Fibroblast of skin of abdomen (primary cell): ENCODE measurements around the gene LHPP. TPM values are rescaled to one million over a fixed set of nuclear protein-coding genes. Genes with fewer than 3 reads are reported as not detected.
"Not testable (repeated sequence)": the region's sequence is repeated elsewhere in the genome, so short reads cannot be mapped to it uniquely, and the experiment has no call there.

Experiments used
- DNase-seq: peaks from one replicate; pipeline ENCODE4 v3.0.0-alpha.2; 2013
- polyA plus RNA-seq, 2 experiments: library from polyadenylated mRNA; unstranded; fragments of 120-200 nt; gene quantifications; one replicate each; pipeline ENCODE4 v1.2.1, GENCODE V29; 2013; ENCODE audit not compliant: insufficient read length in 2 of 2

Gene LHPP
- 19.4 TPM for polyA plus RNA-seq (2013, experiment 1 of 2; ENCODE audit: insufficient read length)
- polyA plus RNA-seq (2013, experiment 2 of 2; ENCODE audit: insufficient read length) = 21.1 TPM

DNA sequence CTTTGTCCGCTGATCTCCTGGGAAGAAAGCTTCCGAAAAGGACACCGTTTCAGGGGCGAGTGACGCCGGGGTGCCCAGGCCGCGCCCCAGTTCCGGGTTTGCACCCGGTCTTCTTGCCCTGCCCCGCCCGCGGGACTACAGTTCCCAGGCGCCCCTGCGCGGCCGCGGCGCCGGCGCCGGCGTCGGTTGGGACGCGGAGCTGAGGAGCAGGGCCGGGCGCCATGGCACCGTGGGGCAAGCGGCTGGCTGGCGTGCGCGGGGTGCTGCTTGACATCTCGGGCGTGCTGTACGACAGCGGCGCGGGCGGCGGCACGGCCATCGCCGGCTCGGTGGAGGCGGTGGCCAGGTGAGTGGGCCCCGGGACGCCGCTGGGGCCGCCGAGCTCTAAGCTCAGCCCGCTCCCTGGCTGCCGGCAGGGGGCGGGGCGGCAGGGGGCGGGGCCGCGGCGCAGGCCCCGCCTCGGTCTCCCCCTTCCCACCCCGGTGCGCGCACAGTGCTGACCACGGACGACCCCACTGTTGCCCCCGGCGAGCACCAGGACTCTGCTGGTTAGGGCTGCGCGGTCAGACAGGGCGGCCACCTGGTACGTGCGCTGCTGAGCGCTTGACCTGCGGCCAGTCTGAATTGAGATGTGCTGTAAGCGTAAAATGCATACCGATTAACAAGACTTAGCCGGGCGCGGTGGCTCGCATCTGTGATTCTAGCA, at the start of gene LHPP:
LHPP (plus strand) TSS at position 182 of the 706 bp plus-strand sequence; CDS start at position 222, 40 bp downstream.
- DNase-seq = peak; percentile 78

DNA sequence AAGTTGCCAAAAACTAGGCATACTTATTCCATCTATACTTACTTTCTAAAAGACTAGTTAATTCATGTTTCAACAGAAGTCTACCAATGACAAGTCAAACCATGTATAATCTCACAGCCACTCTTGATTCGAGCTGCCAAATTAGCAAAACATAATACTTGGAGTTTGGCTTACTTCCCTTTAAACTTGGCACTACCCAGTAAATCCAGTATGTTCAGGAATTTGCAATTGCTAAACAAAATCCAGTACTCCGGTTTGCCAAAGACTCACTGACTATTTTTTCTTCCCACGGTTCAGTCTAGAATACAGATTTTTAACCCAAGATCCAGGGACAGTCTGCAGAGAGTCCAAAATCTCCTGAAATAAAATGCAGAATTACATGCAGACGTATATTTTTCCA, 47.5 kb upstream of the LHPP start:
- DNase-seq = no peak

DNA sequence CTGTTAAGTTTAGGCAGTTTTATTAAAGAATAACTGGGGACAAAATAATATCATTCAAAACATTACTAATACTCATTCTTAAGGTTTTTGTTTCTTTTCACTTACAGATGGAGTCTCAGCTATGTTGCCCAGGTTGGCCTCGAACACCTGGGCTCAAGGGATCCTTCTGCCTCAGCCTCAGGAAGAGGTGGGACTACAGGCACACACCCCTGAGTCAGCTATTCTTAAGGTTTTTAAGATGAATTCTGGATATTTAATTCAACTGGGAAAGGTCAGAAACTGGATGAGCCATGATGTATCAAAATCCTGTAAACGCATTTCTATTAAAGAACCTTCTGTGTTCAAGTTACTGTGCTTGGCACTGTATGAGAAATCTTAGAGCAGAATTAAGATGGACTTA, 46.4 kb upstream of the LHPP start:
- DNase-seq = no peak

GRCh38 chr10:124416733-124417132, 44.9 kb upstream of the LHPP start:
- DNase-seq = peak; percentile 8

DNA sequence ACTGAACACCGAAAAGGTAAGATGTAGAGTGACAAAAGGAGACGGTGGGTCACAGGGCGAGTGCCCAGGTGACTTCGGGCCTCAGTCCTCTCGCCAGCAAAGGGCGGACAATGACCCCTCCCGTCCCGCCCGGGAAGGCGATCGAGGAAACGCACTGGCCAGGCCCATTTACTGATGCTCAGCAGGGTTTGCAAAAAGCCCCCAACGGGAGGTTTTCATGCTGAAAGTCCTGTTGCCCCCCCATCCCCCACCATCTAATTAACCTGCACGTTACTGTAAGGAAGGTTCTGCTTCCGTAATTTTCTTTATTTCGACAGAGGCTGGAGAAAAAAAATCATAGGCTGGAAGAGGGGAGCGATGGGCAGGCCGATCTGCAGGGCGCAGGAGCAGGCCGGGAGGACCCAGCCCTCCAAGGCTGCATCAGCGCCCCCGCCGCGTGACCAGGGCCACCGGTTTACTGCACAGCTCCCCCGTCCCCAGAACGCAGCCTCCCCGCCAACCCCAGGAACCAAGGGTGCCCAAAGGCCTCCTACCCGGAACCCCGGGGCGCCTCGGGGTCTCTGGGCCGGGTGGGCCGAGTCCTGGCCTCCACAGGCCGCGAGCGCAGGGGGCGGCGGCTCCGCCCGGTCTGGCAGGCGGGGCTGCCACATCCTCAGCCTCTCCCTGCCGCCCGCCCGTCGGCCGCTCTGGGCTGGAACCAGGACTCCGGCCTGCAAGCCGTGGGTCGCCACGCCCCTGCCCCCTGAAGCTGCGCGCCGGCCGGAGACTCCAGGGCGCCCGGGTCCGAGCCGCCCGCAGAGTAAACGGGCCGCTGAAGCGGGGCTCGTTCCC, 43.5 kb upstream of the LHPP start:
- DNase-seq = peak; percentile 51

DNA sequence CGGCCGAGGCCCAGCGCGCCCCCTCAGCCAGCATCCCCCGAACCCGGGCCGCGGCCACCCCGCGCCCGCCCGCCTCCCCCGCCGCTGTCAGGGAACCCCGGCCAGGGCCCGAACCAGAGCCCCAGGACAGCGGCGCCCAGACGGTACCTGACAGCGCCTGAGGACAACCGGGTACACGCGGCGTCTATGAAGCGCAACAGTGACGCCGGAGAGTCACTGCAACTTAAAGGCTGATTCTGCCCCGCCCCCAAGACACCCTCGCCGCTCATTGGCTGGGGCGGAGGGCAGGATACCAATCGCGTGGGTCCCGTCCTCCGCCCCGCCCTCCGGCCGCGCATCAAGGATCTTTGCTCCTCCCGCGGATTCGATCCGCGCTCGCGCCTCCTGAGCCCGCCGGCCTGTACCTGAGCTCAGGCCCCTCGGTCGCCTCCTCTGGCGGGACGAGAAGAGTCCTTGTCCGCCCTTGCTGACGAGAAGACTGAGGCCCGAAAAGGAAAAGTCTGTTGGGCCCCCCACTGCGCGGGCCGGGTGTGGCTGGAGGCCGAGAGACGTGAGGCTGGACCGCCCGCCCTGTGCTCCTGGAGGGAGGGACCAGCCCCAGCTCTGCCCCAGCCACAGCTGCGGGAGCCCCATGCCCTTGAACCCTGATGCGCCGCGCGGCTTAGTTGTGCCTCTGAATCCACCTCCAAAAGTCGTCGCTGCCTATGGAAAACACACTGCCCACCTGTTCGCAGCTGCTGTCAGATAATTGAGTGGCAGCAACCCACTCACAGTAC, 42.7 kb upstream of the LHPP start, which contains the start of gene OAT:
OAT (minus strand) TSS at position 198 of the 776 bp plus-strand sequence. CDS start 6,752 bp downstream, outside the sequence.
- DNase-seq = peak; percentile 95

DNA sequence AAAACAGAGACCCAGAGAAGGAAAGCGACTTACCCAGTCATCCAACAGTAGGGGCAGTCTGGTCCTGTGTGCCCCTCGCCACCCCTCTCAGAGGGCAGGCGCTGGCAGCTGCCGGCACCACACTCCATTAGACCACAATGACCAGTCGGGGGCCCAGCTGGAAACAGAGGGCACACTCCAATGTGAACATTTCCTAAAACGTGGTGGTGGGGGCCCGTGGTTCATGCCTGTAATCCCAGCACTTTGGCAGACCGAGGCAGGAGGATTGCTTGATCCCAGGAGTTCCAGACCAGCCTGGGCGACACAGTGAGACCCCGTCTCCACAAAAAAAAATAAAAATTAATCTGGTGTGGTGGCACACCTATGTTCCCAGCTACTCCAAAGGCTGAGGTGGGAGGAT, 42.0 kb upstream of the LHPP start:
- DNase-seq = no peak

- no peak for DNase-seq
Measured at GRCh38 chr10:124420254-124420653, 41.4 kb upstream of the LHPP start.

GRCh38 chr10:124422742-124423141, 38.9 kb upstream of the LHPP start:
- DNase-seq = no peak

DNA sequence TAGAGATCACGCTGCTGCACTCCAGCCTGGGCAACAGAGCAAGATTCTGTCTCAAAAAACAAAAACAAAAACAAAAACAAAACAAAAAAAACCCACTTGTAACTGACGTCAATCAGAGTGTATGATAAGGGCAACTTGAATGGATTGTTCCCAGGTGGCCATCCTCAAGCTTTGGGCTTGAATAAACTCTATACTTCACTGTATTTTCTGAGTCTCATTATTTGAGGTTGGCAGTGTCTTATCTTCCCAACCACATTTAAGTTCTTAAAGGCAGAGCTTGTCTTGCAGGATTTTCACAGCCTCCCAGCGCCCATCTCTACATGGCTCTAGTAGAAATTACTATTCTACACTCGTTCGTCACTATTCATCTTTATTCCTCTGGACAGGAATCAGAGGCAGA, 37.8 kb upstream of the LHPP start:
- no peak for DNase-seq

DNA sequence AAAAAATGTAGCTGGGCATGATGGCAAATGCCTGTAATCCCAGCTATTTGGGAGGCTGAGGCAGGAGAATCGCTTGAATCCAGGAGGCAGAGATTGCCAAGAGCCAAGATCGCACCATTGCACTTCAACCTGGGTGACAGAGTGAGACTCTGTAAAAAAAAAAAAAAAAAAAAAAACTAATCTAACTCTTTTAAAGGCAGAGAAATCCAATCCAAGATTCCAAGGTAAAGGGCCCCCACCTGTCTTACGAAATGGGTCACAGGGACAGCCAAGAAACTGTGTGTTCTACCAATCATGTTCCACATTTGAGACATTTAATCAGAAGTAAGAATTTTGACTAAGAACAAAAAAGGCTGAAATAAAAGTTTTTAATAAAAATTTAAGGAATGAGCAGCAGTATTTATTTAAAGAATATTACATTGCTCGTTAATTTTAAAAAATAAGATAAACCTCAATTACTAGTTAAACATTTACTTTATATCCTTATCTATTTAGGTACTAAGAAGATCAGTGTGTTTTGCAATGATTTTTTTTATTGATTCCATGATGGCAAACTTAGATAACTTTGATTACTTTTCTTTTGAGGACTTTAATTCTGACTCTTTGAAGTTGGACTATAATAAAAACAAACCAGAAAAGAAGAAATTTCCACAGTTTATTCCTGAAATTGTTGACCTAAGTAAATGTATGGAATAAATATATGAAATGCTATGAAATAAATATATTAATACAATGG, 36.2 kb upstream of the LHPP start:
- no peak for DNase-seq

DNA sequence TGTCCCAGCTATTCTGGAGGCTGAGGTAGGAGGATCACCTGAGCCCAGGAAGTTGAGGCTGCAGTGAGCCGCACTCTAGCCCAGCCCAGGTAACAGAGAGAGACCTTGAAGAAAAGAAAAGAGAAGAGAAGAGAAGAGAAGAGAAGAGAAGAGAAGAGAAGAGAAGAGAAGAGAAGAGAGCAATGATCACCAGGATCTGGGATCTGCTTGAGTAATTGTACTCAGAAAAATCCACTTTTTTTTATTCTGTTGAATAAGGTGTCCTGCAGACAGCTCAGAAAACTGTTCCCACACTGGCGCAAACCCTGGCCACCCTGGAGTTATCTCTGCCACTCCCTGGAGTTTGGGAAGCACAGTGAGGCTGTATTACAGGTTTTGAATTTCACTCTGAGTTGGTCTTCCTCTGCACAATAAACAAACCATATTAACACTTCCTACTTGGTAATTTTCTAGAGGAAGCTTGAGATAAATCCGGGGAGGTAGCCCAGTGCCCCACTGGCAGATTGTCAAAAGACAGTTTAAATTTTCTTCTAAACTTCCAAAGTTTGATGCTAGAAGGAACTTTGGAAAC, 33.3 kb upstream of the LHPP start:
- no peak for DNase-seq

GRCh38 chr10:124429576-124429975, 32.0 kb upstream of the LHPP start:
- DNase-seq = no peak

- no peak for DNase-seq
Measured at GRCh38 chr10:124430077-124430476, 31.5 kb upstream of the LHPP start.

DNA sequence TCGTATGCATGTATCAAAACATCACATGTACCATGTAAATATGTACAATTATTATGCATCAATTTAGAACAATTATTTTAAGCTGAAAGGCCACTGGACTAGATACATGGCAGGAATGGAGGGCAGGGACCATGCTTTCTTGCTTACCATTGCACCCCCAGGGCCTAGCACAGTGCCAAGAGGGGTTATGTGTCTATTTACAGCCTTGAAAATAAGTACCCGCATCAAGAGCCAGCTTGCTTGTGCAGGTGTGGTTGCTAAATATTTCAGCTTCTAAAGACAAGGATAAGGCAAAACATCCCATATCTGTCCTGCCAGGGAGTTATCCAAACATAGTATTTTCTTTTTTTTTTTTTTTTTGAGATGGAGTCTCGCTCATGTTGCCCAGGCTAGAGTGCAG, 28.2 kb upstream of the LHPP start:
- DNase-seq = no peak

DNA sequence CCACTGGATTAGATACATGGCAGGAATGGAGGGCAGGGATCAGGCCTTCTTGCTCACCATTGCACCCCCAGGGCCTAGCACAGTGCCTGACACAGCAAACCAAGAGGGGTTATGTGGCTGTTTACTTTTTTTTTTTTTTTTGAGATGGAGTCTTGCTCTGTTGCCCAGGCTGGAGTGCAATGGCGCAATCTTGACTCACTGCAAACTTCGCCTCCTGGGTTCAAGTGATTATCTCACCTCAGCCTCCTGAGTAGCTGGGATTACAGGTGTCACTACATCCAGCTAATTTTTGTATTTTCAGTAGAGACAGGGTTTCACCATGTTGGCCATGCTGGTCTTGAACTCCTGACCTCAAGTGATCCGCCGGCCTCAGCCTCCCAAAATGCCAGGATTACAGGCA, 25.9 kb upstream of the LHPP start:
- not testable (repeated sequence) for DNase-seq

- DNase-seq = no peak
Measured at GRCh38 chr10:124436191-124436638, 25.4 kb upstream of the LHPP start.

DNA sequence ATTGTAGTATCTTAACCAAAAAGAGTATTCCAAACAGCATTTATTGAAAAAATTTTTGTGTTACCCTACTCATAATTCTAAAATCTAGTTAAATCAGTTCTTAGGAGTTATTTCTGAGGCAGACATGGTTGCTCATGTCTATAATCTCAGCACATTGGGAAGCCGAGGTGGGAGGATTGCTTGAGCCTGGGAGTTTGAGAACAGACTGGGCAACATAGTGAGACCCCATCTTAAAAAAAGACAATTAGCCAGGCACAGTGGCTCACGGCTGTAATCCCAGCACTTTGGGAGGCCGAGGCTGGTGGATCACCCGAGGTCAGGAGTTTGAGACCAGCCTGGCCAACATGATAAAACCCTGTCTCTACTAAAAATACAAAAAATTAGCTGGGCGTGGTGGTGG, 19.9 kb upstream of the LHPP start:
- DNase-seq = not testable (repeated sequence)

GRCh38 chr10:124446830-124447750, 14.5 kb upstream of the LHPP start:
- no peak for DNase-seq

DNA sequence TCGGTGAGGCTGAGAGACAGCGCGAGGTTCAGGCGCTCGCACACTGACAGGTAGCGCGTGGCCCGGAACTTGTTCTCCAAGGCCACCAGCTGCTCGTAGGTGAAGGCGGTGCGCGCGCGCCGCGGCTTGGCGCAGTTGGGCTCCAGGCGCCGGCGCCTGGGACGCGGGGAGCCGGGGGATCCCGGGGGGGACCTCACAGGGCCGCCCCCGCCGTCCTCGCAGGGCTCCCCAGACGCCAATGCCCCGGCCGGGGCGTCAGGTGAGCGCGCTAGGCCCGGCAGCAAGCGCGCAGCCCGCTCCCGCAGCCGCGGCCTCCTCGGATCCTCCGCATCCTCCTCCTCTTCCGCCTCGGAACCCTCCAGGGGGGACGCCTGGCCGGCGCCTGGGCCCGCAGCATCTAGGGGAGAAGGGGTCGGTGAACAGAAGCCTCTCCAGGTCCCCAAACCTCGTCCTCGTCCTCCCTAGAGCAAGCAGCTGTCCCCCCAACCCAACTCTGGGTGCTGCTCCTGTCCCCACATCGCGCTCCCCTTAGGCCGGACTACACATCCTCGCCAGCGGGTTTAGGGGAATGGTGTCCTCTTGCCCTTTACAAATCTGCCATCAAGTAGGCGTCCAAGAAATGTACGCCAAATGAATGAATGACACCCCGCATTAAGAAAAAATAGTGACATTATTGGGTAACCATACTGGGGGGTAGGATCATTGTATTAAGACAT, 13.7 kb upstream of the LHPP start:
- DNase-seq = no peak
